ENCODE measurements around the gene PPEF1.
"Not testable (repeated sequence)": the region's sequence is repeated elsewhere in the genome, so short reads cannot be mapped to it uniquely, and the experiment has no call there.

Gene PPEF1

GRCh38 chrX:18714910-18715309 is 7.5 kb downstream of the PPEF1 start:
- Histone ChIP-seq H3K9ac (ENCODE audit: low read depth, low read length) (no peak overlapping the region), H3K9me3 (ENCODE audit: insufficient read depth, low read depth, low read length) (no peaks in the 10 kb centered on the region), H3K4me3 (ENCODE audit: low read length) (no peak overlapping the region), H3K4me1 (ENCODE audit: insufficient read depth, low read length) (no peaks in the 10 kb centered on the region), H3K27ac (ENCODE audit: low read length) (no peak overlapping the region), H3K27me3 (ENCODE audit: insufficient read depth, low read length) (no peaks in the 10 kb centered on the region), H3K36me3 (ENCODE audit: insufficient read depth, low read depth, low read length) (no peaks in the 10 kb centered on the region)

GRCh38 chrX:18719852-18720251 is 12.4 kb downstream of the PPEF1 start:
- no peak overlapping the region for H3K27ac ChIP-seq (ENCODE audit: low read length)
- no peak overlapping the region for H3K9ac ChIP-seq (ENCODE audit: low read depth, low read length)
- no peaks in the 10 kb centered on the region for H3K9me3 ChIP-seq (ENCODE audit: insufficient read depth, low read depth, low read length)
- H3K27me3 ChIP-seq (ENCODE audit: insufficient read depth, low read length), result no peaks in the 10 kb centered on the region
- no peaks in the 10 kb centered on the region for H3K36me3 ChIP-seq (ENCODE audit: insufficient read depth, low read depth, low read length)
- no peaks in the 10 kb centered on the region for H3K4me1 ChIP-seq (ENCODE audit: insufficient read depth, low read length)
- no peak overlapping the region for H3K4me3 ChIP-seq (ENCODE audit: low read length)

GRCh38 chrX:18721683-18722499 is 14.4 kb downstream of the PPEF1 start:
- Histone ChIP-seq H3K4me3 (ENCODE audit: low read length) (no peak overlapping the region), H3K4me1 (ENCODE audit: insufficient read depth, low read length) (no peaks in the 10 kb centered on the region), H3K27ac (ENCODE audit: low read length) (no peak overlapping the region), H3K9ac (ENCODE audit: low read depth, low read length) (no peak overlapping the region), H3K9me3 (ENCODE audit: insufficient read depth, low read depth, low read length) (no peaks in the 10 kb centered on the region), H3K36me3 (ENCODE audit: insufficient read depth, low read depth, low read length) (no peaks in the 10 kb centered on the region), H3K27me3 (ENCODE audit: insufficient read depth, low read length) (no peaks in the 10 kb centered on the region)

- Histone ChIP-seq H3K27ac (ENCODE audit: low read length) (no peak overlapping the region), H3K9ac (ENCODE audit: low read depth, low read length) (no peak overlapping the region), H3K36me3 (ENCODE audit: insufficient read depth, low read depth, low read length) (no peaks in the 10 kb centered on the region), H3K27me3 (ENCODE audit: insufficient read depth, low read length) (no peaks in the 10 kb centered on the region), H3K4me3 (ENCODE audit: low read length) (no peak overlapping the region), H3K9me3 (ENCODE audit: insufficient read depth, low read depth, low read length) (no peaks in the 10 kb centered on the region), H3K4me1 (ENCODE audit: insufficient read depth, low read length) (no peaks in the 10 kb centered on the region)
Measured at GRCh38 chrX:18722500-18723071, 15.1 kb downstream of the PPEF1 start.

GRCh38 chrX:18725310-18725943 is 18.0 kb downstream of the PPEF1 start:
- Histone ChIP-seq H3K9ac (ENCODE audit: low read depth, low read length) (no peak overlapping the region), H3K9me3 (ENCODE audit: insufficient read depth, low read depth, low read length) (no peaks in the 10 kb centered on the region), H3K4me1 (ENCODE audit: insufficient read depth, low read length) (no peaks in the 10 kb centered on the region), H3K4me3 (ENCODE audit: low read length) (no peak overlapping the region), H3K36me3 (ENCODE audit: insufficient read depth, low read depth, low read length) (no peaks in the 10 kb centered on the region), H3K27me3 (ENCODE audit: insufficient read depth, low read length) (no peaks in the 10 kb centered on the region), H3K27ac (ENCODE audit: low read length) (no peak overlapping the region)

GRCh38 chrX:18733287-18733686 is 25.8 kb downstream of the PPEF1 start:
- Histone ChIP-seq H3K27ac (ENCODE audit: low read length) (no peak overlapping the region), H3K27me3 (ENCODE audit: insufficient read depth, low read length) (no peaks in the 10 kb centered on the region), H3K4me1 (ENCODE audit: insufficient read depth, low read length) (no peaks in the 10 kb centered on the region), H3K4me3 (ENCODE audit: low read length) (no peak overlapping the region), H3K9me3 (ENCODE audit: insufficient read depth, low read depth, low read length) (no peaks in the 10 kb centered on the region), H3K36me3 (ENCODE audit: insufficient read depth, low read depth, low read length) (no peaks in the 10 kb centered on the region), H3K9ac (ENCODE audit: low read depth, low read length) (no peak overlapping the region)

- not testable (repeated sequence) for H3K27ac ChIP-seq (ENCODE audit: low read length); H3K9ac ChIP-seq (ENCODE audit: low read depth, low read length); H3K4me1 ChIP-seq (ENCODE audit: insufficient read depth, low read length); H3K9me3 ChIP-seq (ENCODE audit: insufficient read depth, low read depth, low read length); H3K27me3 ChIP-seq (ENCODE audit: insufficient read depth, low read length); H3K36me3 ChIP-seq (ENCODE audit: insufficient read depth, low read depth, low read length); H3K4me3 ChIP-seq (ENCODE audit: low read length)
Measured at GRCh38 chrX:18739609-18740008, 32.2 kb downstream of the PPEF1 start.

- Histone ChIP-seq H3K27me3 (ENCODE audit: insufficient read depth, low read length) (no peaks in the 10 kb centered on the region), H3K4me3 (ENCODE audit: low read length) (no peak overlapping the region), H3K9me3 (ENCODE audit: insufficient read depth, low read depth, low read length) (no peaks in the 10 kb centered on the region), H3K9ac (ENCODE audit: low read depth, low read length) (no peak overlapping the region), H3K36me3 (ENCODE audit: insufficient read depth, low read depth, low read length) (no peaks in the 10 kb centered on the region), H3K27ac (ENCODE audit: low read length) (no peak overlapping the region), H3K4me1 (ENCODE audit: insufficient read depth, low read length) (no peaks in the 10 kb centered on the region; the same call in 1 of the 2 replicates)
Measured at GRCh38 chrX:18748499-18748898, 41.1 kb downstream of the PPEF1 start.

GRCh38 chrX:18753631-18754030 is 46.2 kb downstream of the PPEF1 start:
- no peaks in the 10 kb centered on the region for H3K27me3 ChIP-seq (ENCODE audit: insufficient read depth, low read length)
- peaks cover 6% of the 10 kb centered on the region; the same call in 1 of the 2 replicates for H3K4me1 ChIP-seq (ENCODE audit: insufficient read depth, low read length)
- no peak overlapping the region for H3K9ac ChIP-seq (ENCODE audit: low read depth, low read length)

GRCh38 chrX:18755651-18756050 is 48.2 kb downstream of the PPEF1 start:
- Histone ChIP-seq H3K4me1 (ENCODE audit: insufficient read depth, low read length) (peaks cover 9% of the 10 kb centered on the region; the same call in 1 of the 2 replicates), H3K9ac (ENCODE audit: low read depth, low read length) (no peak overlapping the region), H3K27ac (ENCODE audit: low read length) (no peak overlapping the region), H3K27me3 (ENCODE audit: insufficient read depth, low read length) (no peaks in the 10 kb centered on the region), H3K36me3 (ENCODE audit: insufficient read depth, low read depth, low read length) (no peaks in the 10 kb centered on the region), H3K9me3 (ENCODE audit: insufficient read depth, low read depth, low read length) (no peaks in the 10 kb centered on the region), H3K4me3 (ENCODE audit: low read length) (no peak overlapping the region)

More at GRCh38 chrX:18753631-18754030, 46.2 kb downstream of the PPEF1 start:
- no peak overlapping the region for H3K4me3 ChIP-seq (ENCODE audit: low read length)
- no peak overlapping the region for H3K27ac ChIP-seq (ENCODE audit: low read length)
- no peaks in the 10 kb centered on the region for H3K36me3 ChIP-seq (ENCODE audit: insufficient read depth, low read depth, low read length)
- H3K9me3 ChIP-seq (ENCODE audit: insufficient read depth, low read depth, low read length), result no peaks in the 10 kb centered on the region

GRCh38 chrX:18757956-18758932 is 50.8 kb downstream of the PPEF1 start:
- Histone ChIP-seq H3K4me1 (ENCODE audit: insufficient read depth, low read length) (peaks cover 9% of the 10 kb centered on the region; the same call in 1 of the 2 replicates), H3K9me3 (ENCODE audit: insufficient read depth, low read depth, low read length) (no peaks in the 10 kb centered on the region), H3K36me3 (ENCODE audit: insufficient read depth, low read depth, low read length) (no peaks in the 10 kb centered on the region), H3K9ac (ENCODE audit: low read depth, low read length) (no peak overlapping the region), H3K4me3 (ENCODE audit: low read length) (no peak overlapping the region), H3K27me3 (ENCODE audit: insufficient read depth, low read length) (no peaks in the 10 kb centered on the region), H3K27ac (ENCODE audit: low read length) (no peak overlapping the region)

All from iPS-20b (cell line).